PFSK-1 (cell line): ENCODE measurements around the gene PHC1.

Experiments used
- POLR2AphosphoS5 ChIP-seq: IDR thresholded peaks from 2 replicates; pipeline ENCODE4 v1.6.1; 2012; ENCODE audit warnings: low read depth, mild to moderate bottlenecking, control low read depth, low read length, moderate library complexity
- REST ChIP-seq, 2 experiments: IDR thresholded peaks; 2 replicates each; pipeline versions ENCODE4 v1.6.1 to v1.8.0; 2011 to 2012; ENCODE audit warnings: low read depth in 2 of 2, low read length in 2 of 2, control low read depth in 1 of 2, inconsistent platforms in 1 of 2, mild to moderate bottlenecking in 1 of 2, moderate library complexity in 1 of 2; ENCODE audit not compliant: insufficient read depth in 1 of 2
- SIN3A ChIP-seq: IDR thresholded peaks from 2 replicates; pipeline ENCODE4 v1.6.1; 2012; ENCODE audit warnings: mild to moderate bottlenecking, low read length, moderate library complexity, borderline replicate concordance; ENCODE audit not compliant: insufficient read depth
- TAF1 ChIP-seq: IDR thresholded peaks from 2 replicates; pipeline ENCODE4 v1.6.1; 2012; ENCODE audit warnings: low read length, control low read depth, borderline replicate concordance; ENCODE audit not compliant: insufficient read depth

DNA sequence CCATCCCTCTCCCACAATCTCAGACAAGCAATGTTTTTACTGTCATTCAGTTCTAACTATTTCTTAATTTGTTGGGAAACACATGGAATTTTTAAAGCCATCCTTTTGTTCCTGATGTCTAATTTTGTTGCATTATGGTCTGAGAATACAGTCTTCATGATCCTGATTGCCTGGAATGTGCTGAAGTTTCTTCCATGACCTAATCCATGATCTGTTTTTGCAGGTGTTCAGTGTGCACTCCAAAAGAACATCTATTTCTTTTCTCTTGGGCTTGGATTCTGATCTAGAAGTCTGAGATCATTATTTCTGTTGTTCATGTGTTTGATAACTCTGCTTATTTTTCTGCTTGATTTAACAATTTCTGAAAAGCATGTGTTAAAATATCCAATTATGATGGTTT, 43.2 kb upstream of the PHC1 start:
- TF ChIP-seq TAF1, result no peak
- TF ChIP-seq POLR2AphosphoS5, result no peak
- no peak for TF ChIP-seq REST (IDR thresholded peaks at IDR 0.05; ENCODE audit: insufficient read depth in 1 of 2, low read depth in 2 of 2, low read length in 2 of 2)
- no peak for TF ChIP-seq SIN3A
